ENCODE results near the gene NCMAP.
"Not testable (repeated sequence)": the region's sequence is repeated elsewhere in the genome, so short reads cannot be mapped to it uniquely, and the experiment has no call there.

GRCh38 chr1:24529292-24529691 is 26.6 kb upstream of the NCMAP start:
- not testable (repeated sequence) for TF ChIP-seq CTCF (IDR thresholded peaks at IDR 0.05); POLR2AphosphoS5 (IDR thresholded peaks at IDR 0.05; ENCODE audit: low read depth, low read length); REST (IDR thresholded peaks at IDR 0.05; ENCODE audit: insufficient read depth in 1 of 2, low read depth in 2 of 2, low read length in 1 of 2)

Data from Panc1 (cell line).